HG02678 (cell line): Measurements from ENCODE around the gene SF3A1.
"Not testable (repeated sequence)": the region's sequence is repeated elsewhere in the genome, so short reads cannot be mapped to it uniquely, and the experiment has no call there.

Experiments
- ATAC-seq: cut with Tn5 transposase; IDR thresholded peaks from one replicate; pipeline ENCODE4 v1.9.1; 2021; ENCODE audit warnings: mild to moderate bottlenecking, moderate library complexity; ENCODE audit not compliant: unreplicated experiment

The SF3A1 gene

GRCh38 chr22:30356449-30357235 lies at the start of gene SF3A1, which contains the start of gene CCDC157:
Gene SF3A1 (minus strand): TSS chr22:30356894. CDS start chr22:30356792, 102 bp downstream.
Gene CCDC157 (plus strand): TSS chr22:30357007. CDS start chr22:30366001, 8,994 bp downstream.
- ATAC-seq, result peak; percentile 96

GRCh38 chr22:30406400-30406799 lies 49.7 kb upstream of the SF3A1 start:
- ATAC-seq, result no peak

- no peak for ATAC-seq
Measured at GRCh38 chr22:30405731-30406130, 49.0 kb upstream of the SF3A1 start.

GRCh38 chr22:30404307-30404706 lies 47.6 kb upstream of the SF3A1 start:
- no peak for ATAC-seq

GRCh38 chr22:30402766-30403104 lies 46.0 kb upstream of the SF3A1 start:
- not testable (repeated sequence) for ATAC-seq

GRCh38 chr22:30402028-30402765 lies 45.5 kb upstream of the SF3A1 start:
- ATAC-seq, result no peak

- ATAC-seq, result not testable (repeated sequence)
Measured at GRCh38 chr22:30401024-30401423, 44.3 kb upstream of the SF3A1 start.

- no peak for ATAC-seq
Measured at GRCh38 chr22:30400159-30400558, 43.5 kb upstream of the SF3A1 start.

GRCh38 chr22:30399718-30400117 lies 43.0 kb upstream of the SF3A1 start:
- ATAC-seq, result no peak

GRCh38 chr22:30398685-30399680 lies 42.3 kb upstream of the SF3A1 start:
- ATAC-seq, result no peak

- ATAC-seq, result no peak
Measured at GRCh38 chr22:30397656-30398635, 41.3 kb upstream of the SF3A1 start.

- ATAC-seq, result no peak
Measured at GRCh38 chr22:30396871-30397655, 40.4 kb upstream of the SF3A1 start, which contains the start of gene SEC14L2. Gene SEC14L2 (plus strand): TSS chr22:30397018. CDS start chr22:30397117, 99 bp downstream.

- no peak for ATAC-seq
Measured at GRCh38 chr22:30393885-30394284, 37.2 kb upstream of the SF3A1 start.

GRCh38 chr22:30393322-30393680 lies 36.6 kb upstream of the SF3A1 start:
- ATAC-seq, result no peak

- no peak for ATAC-seq
Measured at GRCh38 chr22:30392661-30393321, 36.1 kb upstream of the SF3A1 start.

GRCh38 chr22:30390974-30391691 lies 34.4 kb upstream of the SF3A1 start:
- no peak for ATAC-seq

GRCh38 chr22:30386960-30387827 lies 30.5 kb upstream of the SF3A1 start, which contains the start of gene RNF215:
Gene RNF215 (minus strand): TSS chr22:30387411. CDS start chr22:30387313, 98 bp downstream.
- peak; percentile 77 for ATAC-seq
